Stimulated activated CD8-positive, alpha-beta memory T cell treated with anti-CD3 and anti-CD28 coated beads, Interleukin-12 subunit alpha, Interleukin-12 subunit beta, amount 100 ng/mL, for 4 hours (primary cell): ENCODE data around the gene SHISA2.
"Not testable (repeated sequence)": the region's sequence is repeated elsewhere in the genome, so short reads cannot be mapped to it uniquely, and the experiment has no call there.

Source experiments
- DNase-seq: peaks from one replicate; pipeline ENCODE4 v3.0.0-alpha.2; 2020; ENCODE audit warnings: low read depth

SHISA2 gene

GRCh38 chr13:26051657-26052311 lies at the start of gene SHISA2:
Gene SHISA2, minus strand, starts transcription at chr13:26052016. Its CDS starts 1,041 bp downstream, at chr13:26050975.
- DNase-seq = peak; percentile 32

- no peak for DNase-seq
Measured at GRCh38 chr13:26095846-26096610, 44.2 kb upstream of the SHISA2 start.

- DNase-seq = no peak
Measured at GRCh38 chr13:26095338-26095737, 43.5 kb upstream of the SHISA2 start.

DNA sequence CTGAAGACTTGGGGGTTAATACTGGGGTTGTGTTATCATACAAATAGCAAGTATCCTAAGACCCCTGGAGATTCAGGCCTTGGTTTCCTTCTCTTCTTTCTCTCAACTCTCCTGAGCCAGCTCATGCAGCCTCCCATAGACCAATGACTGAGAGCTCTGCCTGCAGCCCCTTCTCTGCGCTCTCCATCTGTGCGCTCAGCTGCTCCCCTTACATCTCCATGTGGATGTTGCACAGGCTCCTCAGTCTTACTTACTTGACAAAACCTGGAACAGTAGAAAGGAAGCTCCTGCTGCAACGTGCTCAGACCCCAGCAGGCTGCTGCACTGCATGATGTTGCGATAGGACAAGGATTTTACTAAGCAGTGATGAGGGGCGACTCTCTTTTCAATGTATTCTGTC lies 25.0 kb upstream of the SHISA2 start:
- DNase-seq = not testable (repeated sequence)

- DNase-seq = no peak
Measured at GRCh38 chr13:26075498-26075897, 23.7 kb upstream of the SHISA2 start.

- no peak for DNase-seq
Measured at GRCh38 chr13:26074706-26075105, 22.9 kb upstream of the SHISA2 start.

DNA sequence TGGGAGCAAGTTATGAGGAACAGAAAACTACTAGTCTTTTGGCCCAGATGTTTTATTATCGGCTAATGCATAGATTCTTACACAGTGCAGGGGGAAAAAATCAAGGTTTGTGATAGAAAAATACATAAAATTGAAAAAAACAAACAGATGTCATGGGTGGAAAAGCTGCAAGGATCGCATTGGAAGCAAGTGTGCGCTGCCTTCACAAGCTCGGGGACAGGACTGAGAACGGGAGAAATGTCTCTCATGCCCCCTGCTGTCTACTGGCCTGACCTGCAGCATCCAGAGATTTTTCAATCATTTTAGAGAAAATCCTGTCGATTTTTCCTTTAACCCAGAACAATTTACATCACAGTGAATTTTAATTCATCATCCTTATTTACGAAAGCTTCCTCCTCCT lies 20.5 kb upstream of the SHISA2 start:
- DNase-seq = not testable (repeated sequence)

GRCh38 chr13:26071691-26072090 lies 19.9 kb upstream of the SHISA2 start:
- DNase-seq = no peak

DNA sequence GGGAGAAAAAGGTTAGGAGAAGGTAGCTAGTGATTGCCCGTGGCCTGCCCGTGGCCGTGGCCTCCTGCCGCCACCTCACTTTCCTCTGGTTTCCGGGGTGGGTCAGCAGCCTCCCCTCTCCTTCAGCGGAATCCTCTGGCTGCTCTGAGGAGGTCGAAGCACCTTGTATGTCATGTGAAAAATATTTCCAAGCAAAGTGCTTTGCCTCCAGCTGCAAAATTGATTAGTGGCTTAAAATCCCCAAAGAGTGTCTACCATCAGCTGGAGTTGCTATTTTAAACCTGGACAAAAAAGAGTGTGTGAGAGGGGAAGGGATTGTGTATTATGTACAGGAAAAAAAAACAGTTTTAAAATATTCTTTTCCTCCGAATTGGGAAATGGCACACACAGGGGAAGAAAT lies 17.8 kb upstream of the SHISA2 start:
- not testable (repeated sequence) for DNase-seq

- not testable (repeated sequence) for DNase-seq
Measured at GRCh38 chr13:26068372-26068771, 16.6 kb upstream of the SHISA2 start.

GRCh38 chr13:26067601-26068000 lies 15.8 kb upstream of the SHISA2 start:
- no peak for DNase-seq

DNA sequence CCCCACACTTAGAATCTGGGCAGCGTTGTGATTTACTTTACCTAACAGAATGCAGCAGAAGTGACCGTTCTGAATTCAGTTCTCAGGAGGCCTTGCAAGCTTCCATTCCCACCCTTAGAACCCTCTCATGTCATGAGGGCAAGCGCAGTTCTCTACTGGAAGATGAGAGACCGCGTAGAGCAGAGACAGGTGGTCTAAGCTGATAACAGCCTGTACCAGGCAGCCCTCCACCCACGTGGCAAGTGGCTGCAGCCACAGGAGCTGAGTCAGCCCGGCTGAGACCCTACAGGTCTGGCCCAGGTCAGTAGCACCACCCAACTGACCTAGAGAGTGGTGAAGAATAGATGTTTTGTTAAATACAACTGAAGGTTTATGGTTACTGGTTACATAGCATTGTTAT lies 14.7 kb upstream of the SHISA2 start:
- DNase-seq = not testable (repeated sequence)

- DNase-seq = no peak
Measured at GRCh38 chr13:26062853-26063444, 11.1 kb upstream of the SHISA2 start.

DNA sequence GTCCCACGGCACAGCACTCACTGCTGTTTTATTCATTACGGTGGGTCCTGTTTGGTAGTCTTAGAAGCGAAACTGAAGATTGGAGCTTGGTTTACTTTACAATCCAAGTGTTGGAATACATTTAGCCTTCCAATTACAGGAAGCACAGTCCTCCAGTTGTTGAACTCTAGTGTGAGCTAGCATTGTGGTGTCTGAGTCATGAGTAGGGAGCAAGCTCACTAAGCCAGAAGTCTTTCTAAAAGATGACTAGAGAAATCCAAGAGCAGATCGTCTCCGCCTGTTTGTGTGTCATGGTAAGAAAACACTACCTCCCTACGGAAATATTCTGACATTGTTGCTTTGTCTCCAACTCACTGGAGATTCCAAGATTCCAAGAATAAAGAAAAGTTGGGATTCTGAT lies 10.1 kb upstream of the SHISA2 start:
- no peak for DNase-seq

DNA sequence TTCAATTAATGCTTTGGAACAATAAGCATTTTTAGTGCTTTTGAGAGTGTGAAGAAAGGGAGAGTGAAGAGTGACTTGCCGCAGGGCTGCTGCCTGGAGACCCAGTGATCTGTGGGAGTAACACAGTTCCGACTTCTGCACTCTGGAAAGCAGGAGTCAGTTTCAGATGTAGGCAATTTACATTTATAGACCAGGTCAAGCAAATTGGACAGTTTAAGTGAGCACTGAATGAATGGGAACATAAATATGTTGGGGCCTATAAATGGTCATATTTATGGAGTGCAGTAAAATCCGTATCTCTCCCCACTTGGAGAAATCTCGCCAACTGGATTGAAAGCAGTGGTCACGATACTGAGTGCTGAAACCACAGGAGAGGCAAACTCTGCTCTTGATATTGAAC lies 9.4 kb upstream of the SHISA2 start:
- no peak for DNase-seq

DNA sequence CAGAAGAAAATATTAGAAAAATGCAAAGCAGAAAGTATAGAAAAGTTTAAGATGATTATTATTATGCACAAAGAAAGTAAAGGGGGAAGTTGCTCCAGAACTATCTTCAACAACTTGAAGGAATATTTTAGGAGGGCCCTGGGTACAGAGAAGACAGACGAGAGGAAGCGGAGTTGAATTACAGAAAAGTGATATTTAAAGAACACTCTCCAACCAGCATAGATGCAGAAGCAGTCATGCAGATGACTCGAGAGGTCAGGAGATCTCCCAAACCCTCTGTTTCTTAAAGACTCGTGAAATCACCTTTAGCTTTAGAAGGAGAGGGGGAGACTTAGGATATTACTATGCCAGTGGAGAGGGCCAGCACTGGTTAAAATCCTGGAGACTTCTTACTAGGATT lies 8.5 kb upstream of the SHISA2 start:
- no peak for DNase-seq

DNA sequence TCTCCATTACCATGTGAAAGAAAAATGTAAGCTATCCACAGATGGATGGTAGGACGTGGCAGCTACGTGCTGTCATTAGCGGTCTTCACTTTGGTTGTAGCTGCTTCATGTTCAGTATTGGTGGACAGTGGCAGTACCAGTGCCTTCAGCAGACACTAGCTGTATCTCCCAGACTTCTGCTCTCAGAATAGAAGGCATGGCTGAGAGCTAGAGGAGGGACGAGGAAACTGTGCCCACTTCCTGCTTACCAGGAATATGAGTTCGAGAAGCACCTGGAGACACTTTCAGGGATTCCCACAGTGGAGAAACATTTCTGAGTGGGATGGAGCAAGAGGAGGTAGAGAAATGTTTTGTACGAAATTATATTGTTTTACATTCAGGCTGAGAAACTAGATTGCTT lies 6.9 kb upstream of the SHISA2 start:
- no peak for DNase-seq

DNA sequence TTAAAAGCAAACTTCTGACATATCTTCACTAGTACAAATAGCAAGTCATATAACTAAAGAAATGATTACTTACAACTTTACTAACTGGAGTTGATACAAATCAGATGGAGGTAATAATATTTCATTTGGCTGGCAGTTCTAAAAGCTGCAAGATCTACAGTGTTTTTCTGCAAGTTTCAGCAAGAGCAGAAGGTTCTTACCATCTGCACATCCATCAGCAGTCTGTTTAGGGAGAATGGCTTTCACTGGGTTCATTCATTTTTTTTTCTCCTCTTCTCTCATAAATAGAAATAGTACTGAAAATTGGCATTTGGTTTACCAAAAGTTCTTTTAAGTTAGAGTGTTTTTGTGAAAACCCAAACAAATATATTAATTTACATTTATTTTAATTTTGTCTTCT lies 3.1 kb upstream of the SHISA2 start:
- DNase-seq = no peak

DNA sequence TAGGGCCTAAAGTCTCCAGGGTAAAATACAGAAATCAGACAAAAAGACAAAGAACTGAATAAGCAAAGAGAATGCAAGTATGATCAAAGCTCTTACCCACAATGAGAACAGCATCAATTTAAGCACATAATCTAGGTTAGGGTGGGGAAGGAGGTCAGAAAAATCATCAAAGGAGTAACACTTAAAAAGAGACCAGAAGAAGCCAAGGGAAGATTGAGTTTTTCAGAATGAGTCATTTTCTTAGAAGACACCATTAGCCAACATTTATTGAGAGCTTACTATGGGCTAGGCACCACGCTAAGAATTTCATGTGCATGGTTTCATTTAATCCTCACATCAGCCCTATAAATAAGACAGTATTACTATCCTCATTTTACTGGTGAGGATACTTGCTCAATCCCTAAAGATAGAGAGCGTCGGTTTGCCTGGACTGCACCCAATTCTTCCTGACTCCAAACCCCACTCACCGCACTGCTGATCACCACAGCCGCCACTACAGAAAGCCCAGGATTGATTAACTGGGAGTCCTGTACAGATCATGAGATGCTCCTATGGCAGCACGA lies 1.7 kb upstream of the SHISA2 start:
- no peak for DNase-seq

- no peak for DNase-seq
Measured at GRCh38 chr13:26052337-26052736, 521 bp upstream of the SHISA2 start.

DNA sequence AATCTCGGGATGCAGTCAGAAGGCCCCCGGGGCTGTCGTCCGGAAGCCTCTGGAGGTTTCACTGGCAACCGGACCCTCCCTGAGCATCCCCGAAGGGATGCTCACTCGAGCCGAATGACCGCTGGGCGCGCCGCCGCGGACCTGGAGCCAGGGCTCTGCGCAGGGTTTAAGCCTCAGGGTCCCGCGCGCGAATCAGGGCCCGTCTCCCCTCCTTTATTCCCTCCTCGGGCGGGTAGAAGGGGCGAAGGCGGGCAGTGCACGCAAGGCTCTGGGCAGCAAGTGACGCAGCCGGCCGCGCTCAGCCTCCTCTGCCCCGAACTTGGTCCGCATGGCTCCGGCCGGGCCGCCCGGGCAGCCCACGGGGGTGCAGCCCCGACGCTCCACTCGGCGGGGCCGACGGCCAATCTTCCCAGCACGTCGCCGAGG lies 572 bp downstream of the SHISA2 start:
- no peak for DNase-seq

DNA sequence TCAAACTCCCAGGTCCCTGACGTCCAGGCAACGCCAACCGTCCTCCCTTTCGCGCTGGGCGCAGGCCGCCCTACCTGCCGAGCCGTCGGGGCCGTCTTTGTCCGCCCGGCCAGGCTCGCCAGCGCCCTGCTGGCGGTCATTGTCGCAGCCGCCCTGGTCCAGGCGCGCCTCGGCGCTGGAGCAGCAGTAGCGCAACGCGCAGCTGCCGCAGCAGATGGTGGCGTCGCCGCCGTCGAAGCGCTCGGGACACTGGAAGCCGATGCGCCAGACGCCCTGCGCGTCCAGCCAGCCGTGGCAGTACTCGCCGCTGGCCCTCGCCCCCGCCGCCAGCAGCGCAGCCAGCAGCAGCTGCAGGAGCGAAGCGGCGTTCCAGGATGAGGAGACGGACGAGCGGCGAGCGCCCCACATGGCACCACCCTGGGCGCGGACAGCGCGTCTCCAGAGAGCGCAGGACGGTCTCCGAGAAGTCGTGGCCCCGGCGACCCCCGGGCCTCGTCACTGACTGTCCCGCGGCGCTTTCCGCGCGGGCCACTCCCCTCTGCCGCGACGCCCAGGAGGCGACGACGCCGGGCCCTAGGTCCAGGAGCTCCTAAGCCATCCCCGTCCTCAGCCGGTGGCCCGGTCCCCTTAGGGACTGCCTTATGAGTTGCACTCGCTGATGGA lies 1.1 kb downstream of the SHISA2 start:
- DNase-seq = no peak
